OCI-LY1 (cell line): ENCODE results near the gene SIK2.
"Not testable (repeated sequence)": the region's sequence is repeated elsewhere in the genome, so short reads cannot be mapped to it uniquely, and the experiment has no call there.

ENCODE experiments used
- H2AFZ ChIP-seq: fragments of 200-600 bp; sonication (generic), shearing (Covaris generic); 2 replicates; pipeline ENCODE4 v1.6.0; 2014; ENCODE audit warnings: antibody characterized with exemption, mild to moderate bottlenecking, low read length
- H3F3A ChIP-seq: fragments of 200-600 bp; sonication (generic), shearing (Covaris generic); 2 replicates; pipeline ENCODE4 v1.6.0; 2014; ENCODE audit warnings: mild to moderate bottlenecking, antibody characterized with exemption, low read length, moderate library complexity; ENCODE audit not compliant: insufficient read depth
- H3K27ac ChIP-seq: fragments of 200-600 bp; sonication (generic); 2 replicates; pipeline ENCODE4 v1.5.1; 2014; ENCODE audit warnings: low read length, mixed run types, mild to moderate bottlenecking, low read depth; ENCODE audit not compliant: poor library complexity, severe bottlenecking
- H3K27me3 ChIP-seq: fragments of 200-600 bp; sonication (generic); 2 replicates; pipeline ENCODE4 v1.6.0; 2014; ENCODE audit warnings: antibody characterized with exemption, mild to moderate bottlenecking, low read length, moderate library complexity; ENCODE audit not compliant: insufficient read depth
- H3K36me3 ChIP-seq: fragments of 200-600 bp; sonication (generic); 2 replicates; pipeline ENCODE4 v1.6.1; 2014; ENCODE audit warnings: mild to moderate bottlenecking, antibody characterized with exemption, low read length, moderate library complexity, mixed read lengths; ENCODE audit not compliant: insufficient read depth
- H3K4me1 ChIP-seq: fragments of 200-600 bp; sonication (generic); 2 replicates; pipeline ENCODE4 v1.5.1; 2014; ENCODE audit warnings: mild to moderate bottlenecking, low read length, moderate library complexity; ENCODE audit not compliant: insufficient read depth, severe bottlenecking
- H3K4me2 ChIP-seq: fragments of 200-600 bp; sonication (generic), shearing (Covaris generic); 2 replicates; pipeline ENCODE4 v1.6.1; 2014; ENCODE audit warnings: low read length
- H3K4me3 ChIP-seq: fragments of 200-600 bp; sonication (generic); 2 replicates; pipeline ENCODE4 v1.5.1; 2014; ENCODE audit warnings: low read length, low read depth, mild to moderate bottlenecking, mixed read lengths; ENCODE audit not compliant: poor library complexity, severe bottlenecking
- H3K79me2 ChIP-seq: fragments of 200-600 bp; shearing (Covaris generic); 2 replicates; pipeline ENCODE4 v1.6.1; 2016; ENCODE audit warnings: mixed run types, low read length, mixed read lengths; ENCODE audit not compliant: insufficient read depth
- H3K9ac ChIP-seq: fragments of 200-600 bp; sonication (generic), shearing (Covaris generic); 2 replicates; pipeline ENCODE4 v1.6.1; 2014; ENCODE audit warnings: mild to moderate bottlenecking, low read length, mixed read lengths
- H3K9me2 ChIP-seq: fragments of 200-600 bp; sonication (generic), shearing (Covaris generic); 2 replicates; pipeline ENCODE4 v1.6.1; 2014; ENCODE audit warnings: low read depth, mild to moderate bottlenecking, low read length, mixed read lengths
- H3K9me3 ChIP-seq: fragments of 200-600 bp; shearing (Covaris generic); 2 replicates; pipeline ENCODE4 v1.6.1; 2014; ENCODE audit warnings: low read length, mixed read lengths
- H4K20me1 ChIP-seq: fragments of 200-600 bp; sonication (generic), shearing (Covaris generic); 2 replicates; pipeline ENCODE4 v1.6.0; 2016; ENCODE audit warnings: mild to moderate bottlenecking, low read length; ENCODE audit not compliant: insufficient read depth
- CTCF ChIP-seq: fragments of 200-600 bp; sonication (generic), shearing (Covaris generic); IDR thresholded peaks from 2 replicates; pipeline ENCODE4 v1.5.1; 2017; ENCODE audit warnings: mild to moderate bottlenecking, antibody characterized with exemption, low read length, moderate library complexity, mixed read lengths
- EZH2 ChIP-seq: fragments of 200-600 bp; sonication (generic), shearing (Covaris generic); IDR thresholded peaks from 2 replicates; pipeline ENCODE4 v1.8.0; 2017; ENCODE audit warnings: borderline replicate concordance, mixed run types, mild to moderate bottlenecking, antibody characterized with exemption, low read length, moderate library complexity, mixed read lengths

SIK2 gene

GRCh38 chr11:111714522-111714921 is 112.3 kb downstream of the SIK2 start:
- Histone ChIP-seq H3F3A (no peaks in the 10 kb centered on the region), H3K9me3 (no peaks in the 10 kb centered on the region), H3K27me3 (no peaks in the 10 kb centered on the region), H3K9me2 (no peaks in the 10 kb centered on the region), H2AFZ (no peak overlapping the region), H3K4me2 (no peak overlapping the region; the same call in 1 of the 2 replicates), H3K4me1 (peaks cover 17% of the 10 kb centered on the region), H3K36me3 (peaks cover 49% of the 10 kb centered on the region), H3K4me3 (no peak overlapping the region), H3K9ac (no peak overlapping the region), H4K20me1 (no peaks in the 10 kb centered on the region), H3K27ac (peak overlapping the region; percentile 33), H3K79me2 (no peaks in the 10 kb centered on the region)
- TF ChIP-seq CTCF: no peak

- Histone ChIP-seq H3K9ac (no peak overlapping the region), H3K79me2 (no peaks in the 10 kb centered on the region), H3K27ac (peak overlapping the region; percentile 33), H3K9me3 (no peaks in the 10 kb centered on the region), H3K36me3 (peaks cover 53% of the 10 kb centered on the region), H4K20me1 (no peaks in the 10 kb centered on the region), H3K4me2 (peak overlapping the region; percentile 7; the same call in 1 of the 2 replicates), H3K4me3 (no peak overlapping the region), H3F3A (no peaks in the 10 kb centered on the region), H3K9me2 (no peaks in the 10 kb centered on the region), H3K27me3 (no peaks in the 10 kb centered on the region), H3K4me1 (peaks cover 17% of the 10 kb centered on the region), H2AFZ (no peak overlapping the region)
- no peak for TF ChIP-seq CTCF
- no peak for TF ChIP-seq EZH2
Measured at GRCh38 chr11:111715142-111715816, 113.0 kb downstream of the SIK2 start.

DNA sequence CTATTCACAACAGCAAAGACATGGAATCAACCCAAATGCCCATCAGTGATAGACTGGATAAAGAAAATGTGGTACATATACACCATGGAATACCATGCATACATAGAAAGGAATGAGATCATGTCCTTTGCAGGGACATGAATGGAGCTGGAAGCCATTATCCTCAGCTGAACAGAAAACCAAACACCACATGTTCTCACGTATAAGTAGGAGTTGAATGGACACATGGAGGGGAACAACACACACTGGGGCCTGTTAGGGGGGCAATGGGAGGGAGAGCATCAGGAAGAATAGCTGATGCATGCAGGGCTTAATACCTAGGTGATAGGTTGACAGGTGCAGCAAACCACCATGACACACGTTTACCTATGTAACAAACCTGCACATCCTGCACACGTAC is 115.4 kb downstream of the SIK2 start:
- H3K79me2 ChIP-seq, H3K4me2 ChIP-seq, H3F3A ChIP-seq, H3K4me3 ChIP-seq, H3K9ac ChIP-seq, H3K27me3 ChIP-seq, H4K20me1 ChIP-seq, H3K9me3 ChIP-seq, H3K27ac ChIP-seq, H3K9me2 ChIP-seq, H2AFZ ChIP-seq: not testable (repeated sequence)
- Histone ChIP-seq H3K4me1 (peaks cover 17% of the 10 kb centered on the region), H3K36me3 (peaks cover 67% of the 10 kb centered on the region)

DNA sequence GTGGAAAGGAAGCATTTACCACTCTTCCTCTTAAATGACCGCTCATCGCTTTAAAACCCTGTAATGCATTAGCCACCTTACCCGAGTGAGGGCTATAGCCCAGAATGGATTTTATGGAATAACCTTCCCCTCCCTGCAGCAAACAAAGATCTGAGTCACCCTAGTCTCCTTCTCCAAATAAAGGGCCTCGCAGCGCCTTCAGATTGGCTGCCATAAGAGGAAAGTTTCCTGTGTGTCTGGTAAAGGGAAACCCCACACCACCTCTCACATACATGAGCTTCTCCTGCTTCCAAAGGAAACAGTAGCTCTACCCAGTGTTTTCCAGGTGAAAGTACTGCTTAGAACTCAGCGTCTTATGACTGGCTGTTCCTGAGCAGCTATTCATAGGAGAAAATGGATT is 116.2 kb downstream of the SIK2 start:
- Histone ChIP-seq H3K9me2 (no peaks in the 10 kb centered on the region), H3K4me1 (peaks cover 17% of the 10 kb centered on the region), H3K27me3 (no peaks in the 10 kb centered on the region), H4K20me1 (no peaks in the 10 kb centered on the region), H3K79me2 (no peaks in the 10 kb centered on the region), H2AFZ (no peak overlapping the region), H3K36me3 (peaks cover 68% of the 10 kb centered on the region), H3K9ac (no peak overlapping the region), H3K4me3 (no peak overlapping the region), H3K9me3 (no peaks in the 10 kb centered on the region), H3F3A (no peaks in the 10 kb centered on the region), H3K27ac (no peak overlapping the region), H3K4me2 (no peak overlapping the region)
- TF ChIP-seq EZH2 (no peak), CTCF (no peak)
